ENCODE measurements around the gene DFFB.

The DFFB gene

GRCh38 chr1:3898994-3899753 lies 41.9 kb downstream of the DFFB start:
- no peak for DNase-seq

GRCh38 chr1:3899754-3900149 lies 42.5 kb downstream of the DFFB start:
- DNase-seq = no peak

- peak; percentile 98 for DNase-seq
These were observed 43.1 kb downstream of the DFFB start, which contains the start of gene C1orf174 for GRCh38 chr1:3900150-3900968. Gene C1orf174, minus strand, starts transcription at chr1:3900272. Its CDS starts 86 bp downstream, at chr1:3900186.

GRCh38 chr1:3900969-3901529 lies 43.8 kb downstream of the DFFB start:
- peak; percentile 92 to 93 for DNase-seq

GRCh38 chr1:3902111-3902511 lies 44.8 kb downstream of the DFFB start:
- peak; percentile 16 to 50 for DNase-seq

- DNase-seq = peak in 1 of 2 donors; percentile 57
These were observed 45.4 kb downstream of the DFFB start for GRCh38 chr1:3902571-3903091.

- DNase-seq = peak in 1 of 2 donors; percentile 60
These were observed 46.1 kb downstream of the DFFB start for GRCh38 chr1:3903141-3904005.

- DNase-seq = no peak
These were observed 46.9 kb downstream of the DFFB start for GRCh38 chr1:3904006-3904842.

- no peak for DNase-seq
These were observed 47.5 kb downstream of the DFFB start for GRCh38 chr1:3904843-3905185.

GRCh38 chr1:3905266-3905952 lies 48.1 kb downstream of the DFFB start:
- DNase-seq = no peak

- no peak for DNase-seq
These were observed 48.8 kb downstream of the DFFB start for GRCh38 chr1:3905953-3906671.

- no peak for DNase-seq
These were observed 49.4 kb downstream of the DFFB start for GRCh38 chr1:3906672-3907020.

- peak in 1 of 2 donors; percentile 46 for DNase-seq
These were observed 49.8 kb downstream of the DFFB start for GRCh38 chr1:3907031-3907534.

- no peak for DNase-seq
These were observed 50.4 kb downstream of the DFFB start for GRCh38 chr1:3907621-3908165.

GRCh38 chr1:3908886-3909517 lies 51.7 kb downstream of the DFFB start:
- DNase-seq = no peak

GRCh38 chr1:3909615-3910014 lies 52.3 kb downstream of the DFFB start:
- no peak for DNase-seq

GRCh38 chr1:3910049-3910731 lies 52.9 kb downstream of the DFFB start:
- no peak for DNase-seq
